Gastrocnemius medialis (tissue), 4 donors: ENCODE measurements around the gene OLFML2B.

ENCODE experiments used
- CTCF ChIP-seq, 5 experiments: fragments of 450-650 bp in 3 of 5; fragments of 200-600 bp in 2 of 5; sonication (generic) in 2 of 5; IDR thresholded peaks in 4 of 5; conservative IDR thresholded peaks in 1 of 5; 1 replicate in 4 of 5; 2 replicates in 1 of 5; pipeline ENCODE4 v1.5.1; 2016 to 2019; ENCODE audit warnings: antibody characterized with exemption in 5 of 5, mild to moderate bottlenecking in 3 of 5, moderate library complexity in 3 of 5
- POLR2A ChIP-seq, 2 donors: fragments of 450-650 bp; IDR thresholded peaks; one replicate each; pipeline ENCODE4 v1.6.1; 2017; ENCODE audit warnings: antibody characterized with exemption in 2 of 2, mild to moderate bottlenecking in 2 of 2, moderate library complexity in 2 of 2

GRCh38 chr1:161951646-161952045 lies 72.0 kb downstream of the OLFML2B start:
- TF ChIP-seq CTCF (IDR thresholded peaks at IDR 0.05 in 4 of 5, conservative IDR thresholded peaks at IDR 0.05 in 1 of 5), result no peak
- no peak for TF ChIP-seq POLR2A (IDR thresholded peaks at IDR 0.05)
